Prostate gland (tissue), 2 donors: ENCODE measurements around the gene MND1. TPM values are rescaled to one million over a fixed set of nuclear protein-coding genes. Genes with fewer than 3 reads are reported as not detected.

ENCODE experiments used
- DNase-seq: peaks from one replicate; pipeline ENCODE4 v3.0.0-alpha.2; 2019; ENCODE audit warnings: low spot score
- H3K27ac ChIP-seq, 2 donors: fragments of 200-600 bp; sonication (generic); 2 replicates each; pipeline ENCODE4 v1.5.1; 2017 to 2019
- H3K27me3 ChIP-seq: fragments of 200-600 bp; sonication (generic); replicated peaks from 2 replicates; pipeline ENCODE4 v1.5.1; 2019; ENCODE audit not compliant: insufficient read depth
- H3K36me3 ChIP-seq, 2 donors: fragments of 200-600 bp; sonication (generic); 1 replicate in 1 of 2; 2 replicates in 1 of 2; pipeline versions ENCODE4 v1.5.1 to v1.8.1; 2017 to 2019
- H3K4me1 ChIP-seq: fragments of 200-600 bp; sonication (generic); replicated peaks from 2 replicates; pipeline ENCODE4 v1.5.1; 2019
- H3K4me3 ChIP-seq, 2 donors: fragments of 200-600 bp; sonication (generic); 2 replicates each; pipeline ENCODE4 v1.5.1; 2017 to 2019
- H3K9me3 ChIP-seq: fragments of 200-600 bp; sonication (generic); 2 replicates; pipeline ENCODE4 v1.5.1; 2017
- CTCF ChIP-seq, 4 experiments: fragments of 200-600 bp in 2 of 4; fragments of 450-650 bp in 2 of 4; sonication (generic) in 2 of 4; IDR thresholded peaks; 1 replicate in 3 of 4; 2 replicates in 1 of 4; pipeline ENCODE4 v1.5.1; 2016 to 2019; ENCODE audit warnings: antibody characterized with exemption in 4 of 4, mild to moderate bottlenecking in 2 of 4, moderate library complexity in 2 of 4
- POLR2A ChIP-seq: fragments of 450-650 bp; IDR thresholded peaks from one replicate; pipeline ENCODE4 v1.6.1; 2016; ENCODE audit warnings: antibody characterized with exemption, mild to moderate bottlenecking
- POLR2AphosphoS5 ChIP-seq: sonication (generic); formaldehyde crosslinking; IDR thresholded peaks from one replicate; pipeline ENCODE4 v1.6.1; 2017; ENCODE audit warnings: antibody characterized with exemption
- WGBS: methylation state at CpG from one replicate; pipeline ENCODE4 v1.1.5; 2018; 5-methylcytosine and 5-hydroxymethylcytosine counted together
- intact Hi-C: fragments of 100-400 bp; cut with DNase I; formaldehyde crosslinking; loops from one replicate; pipeline ENCODE4 v1.14.2; 2022
- total RNA-seq, 2 donors: library from RNA; depleted of rRNA; stranded (reverse); fragments of >200 nt; gene quantifications; one replicate each; pipeline ENCODE4 v1.1.0, GENCODE V29; 2016

MND1 gene
- total RNA-seq, 2 donors from 2014 or later, result 7.9 TPM; not detected in 1

- H3K4me3 ChIP-seq, result no peak overlapping the region
- 75% methylated on average over 2 of the region's 2 CpGs for WGBS
- H3K36me3 ChIP-seq, result no peaks in the 10 kb centered on the region
- no peak for TF ChIP-seq CTCF (IDR thresholded peaks at IDR 0.05)
- no peak for TF ChIP-seq POLR2AphosphoS5
- no peak for TF ChIP-seq POLR2A
- no peaks in the 10 kb centered on the region for H3K27me3 ChIP-seq
- no peak overlapping the region for H3K27ac ChIP-seq
- DNase-seq, result no peak
- H3K4me1 ChIP-seq, result no peaks in the 10 kb centered on the region
- intact Hi-C loops, result no loop called here
- no peaks in the 10 kb centered on the region for H3K9me3 ChIP-seq
These were observed 30.0 kb downstream of the MND1 start for GRCh38 chr4:153374442-153374841.

- Histone ChIP-seq H3K4me1 (no peaks in the 10 kb centered on the region), H3K36me3 (no peaks in the 10 kb centered on the region), H3K4me3 (no peak overlapping the region), H3K27me3 (no peaks in the 10 kb centered on the region), H3K27ac (no peak overlapping the region), H3K9me3 (no peaks in the 10 kb centered on the region)
- DNase-seq, result no peak
- no peak for TF ChIP-seq POLR2AphosphoS5
- no peak for TF ChIP-seq POLR2A
- no peak for TF ChIP-seq CTCF (IDR thresholded peaks at IDR 0.05)
- 91% methylated on average over 1 of the region's 1 CpG for WGBS
- intact Hi-C loops, result no loop called here
These were observed 30.8 kb downstream of the MND1 start for GRCh38 chr4:153375303-153375702.

GRCh38 chr4:153383131-153383530 is 38.6 kb downstream of the MND1 start:
- no peak for TF ChIP-seq CTCF (IDR thresholded peaks at IDR 0.05)
- intact Hi-C loops, result no loop called here
- Histone ChIP-seq H3K36me3 (no peaks in the 10 kb centered on the region), H3K4me3 (no peak overlapping the region), H3K27me3 (no peaks in the 10 kb centered on the region), H3K9me3 (no peaks in the 10 kb centered on the region), H3K27ac (no peak overlapping the region), H3K4me1 (no peaks in the 10 kb centered on the region)
- DNase-seq, result no peak
- 82% methylated on average over 4 of the region's 4 CpGs for WGBS

- no peak overlapping the region for H3K4me3 ChIP-seq
- no peaks in the 10 kb centered on the region for H3K27me3 ChIP-seq
- DNase-seq, result no peak
- WGBS, result 100% methylated on average over 1 of the region's 1 CpG
- no peaks in the 10 kb centered on the region for H3K4me1 ChIP-seq
- no peaks in the 10 kb centered on the region for H3K9me3 ChIP-seq
- TF ChIP-seq POLR2A (no peak), CTCF (IDR thresholded peaks at IDR 0.05) (no peak), POLR2AphosphoS5 (no peak)
- intact Hi-C loops, result no loop called here
- no peaks in the 10 kb centered on the region for H3K36me3 ChIP-seq
- no peak overlapping the region for H3K27ac ChIP-seq
These were observed 39.7 kb downstream of the MND1 start for GRCh38 chr4:153384160-153384559.

GRCh38 chr4:153385784-153386183 is 41.3 kb downstream of the MND1 start:
- DNase-seq, result no peak
- Histone ChIP-seq H3K27me3 (no peaks in the 10 kb centered on the region), H3K9me3 (no peaks in the 10 kb centered on the region), H3K4me3 (no peak overlapping the region), H3K27ac (no peak overlapping the region), H3K4me1 (no peaks in the 10 kb centered on the region), H3K36me3 (no peaks in the 10 kb centered on the region)
- intact Hi-C loops, result no loop called here
- TF ChIP-seq POLR2AphosphoS5, result no peak
- TF ChIP-seq CTCF (IDR thresholded peaks at IDR 0.05), result no peak
- 77% methylated on average over 2 of the region's 2 CpGs for WGBS
